H9 (cell line): Measurements from ENCODE around the gene CALML5. TPM values are rescaled to one million over a fixed set of nuclear protein-coding genes. Genes with fewer than 3 reads are reported as not detected.

Experiments
- DNase-seq: peaks from one replicate; pipeline ENCODE4 v3.0.0-alpha.2; 2017
- H2AFZ ChIP-seq: one replicate; pipeline ENCODE4 v1.6.1; 2013; ENCODE audit warnings: mild to moderate bottlenecking, low read length, control low read depth, moderate library complexity
- H2AK5ac ChIP-seq: 2 replicates; pipeline ENCODE4 v1.6.1; 2013; ENCODE audit warnings: low read length, control low read depth, mixed read lengths; ENCODE audit not compliant: insufficient read length
- H2BK120ac ChIP-seq: one replicate; pipeline ENCODE4 v1.6.1; 2013; ENCODE audit warnings: low read depth, mild to moderate bottlenecking, low read length, control low read depth, inconsistent platforms; ENCODE audit not compliant: poor library complexity, severe bottlenecking
- H2BK12ac ChIP-seq: 2 replicates; pipeline ENCODE4 v1.6.1; 2013; ENCODE audit warnings: low read length, control low read depth, mixed read lengths, low read depth; ENCODE audit not compliant: insufficient read length
- H2BK15ac ChIP-seq: 2 replicates; pipeline ENCODE4 v1.6.1; 2013; ENCODE audit warnings: low read depth, low read length, control low read depth
- H2BK20ac ChIP-seq: one replicate; pipeline ENCODE4 v1.6.1; 2013; ENCODE audit warnings: low read depth, mild to moderate bottlenecking, low read length, control low read depth, inconsistent platforms; ENCODE audit not compliant: poor library complexity, severe bottlenecking
- H2BK5ac ChIP-seq: 2 replicates; pipeline ENCODE4 v1.6.1; 2013; ENCODE audit warnings: low read length, control low read depth, mixed read lengths; ENCODE audit not compliant: insufficient read length
- H3K14ac ChIP-seq: 2 replicates; pipeline ENCODE4 v1.6.1; 2013; ENCODE audit warnings: low read length, control low read depth; ENCODE audit not compliant: insufficient read depth
- H3K18ac ChIP-seq: 2 replicates; pipeline ENCODE4 v1.6.1; 2013; ENCODE audit warnings: low read depth, mild to moderate bottlenecking, mixed read lengths, low read length, control low read depth; ENCODE audit not compliant: insufficient read length
- H3K23ac ChIP-seq: 2 replicates; pipeline ENCODE4 v1.6.1; 2013; ENCODE audit warnings: low read length, control low read depth, mixed read lengths, low read depth; ENCODE audit not compliant: insufficient read length
- H3K23me2 ChIP-seq: 2 replicates; pipeline ENCODE4 v1.6.1; 2013; ENCODE audit warnings: low read depth, mild to moderate bottlenecking, mixed read lengths, low read length, control low read depth; ENCODE audit not compliant: insufficient read length, poor library complexity, severe bottlenecking
- H3K27ac ChIP-seq: 2 replicates; pipeline ENCODE4 v1.5.1; 2013; ENCODE audit warnings: low read length, control low read depth, mixed read lengths, low read depth; ENCODE audit not compliant: insufficient read length
- H3K27me3 ChIP-seq: 2 replicates; pipeline ENCODE4 v1.6.1; 2013; ENCODE audit warnings: low read length, control low read depth, inconsistent platforms; ENCODE audit not compliant: insufficient read depth
- H3K4ac ChIP-seq: 2 replicates; pipeline ENCODE4 v1.6.1; 2013; ENCODE audit warnings: low read depth, mild to moderate bottlenecking, control low read depth, inconsistent platforms, low read length, moderate library complexity
- H3K4me1 ChIP-seq: 2 replicates; pipeline ENCODE4 v1.6.1; 2013; ENCODE audit warnings: low read length, control low read depth, inconsistent platforms; ENCODE audit not compliant: insufficient read depth
- H3K4me2 ChIP-seq: 2 replicates; pipeline ENCODE4 v1.6.1; 2013; ENCODE audit warnings: low read length, control low read depth, mixed read lengths; ENCODE audit not compliant: insufficient read length, insufficient read depth
- H3K56ac ChIP-seq: 2 replicates; pipeline ENCODE4 v1.6.1; 2013; ENCODE audit warnings: low read depth, mild to moderate bottlenecking, mixed read lengths, low read length, control low read depth; ENCODE audit not compliant: insufficient read length
- H3K79me1 ChIP-seq: 2 replicates; pipeline ENCODE4 v1.6.1; 2013; ENCODE audit warnings: low read depth, mild to moderate bottlenecking, moderate library complexity, low read length, control low read depth, inconsistent platforms; ENCODE audit not compliant: insufficient read depth, poor library complexity, severe bottlenecking
- H3K79me2 ChIP-seq: 2 replicates; pipeline ENCODE4 v1.6.1; 2013; ENCODE audit warnings: low read length, control low read depth, inconsistent platforms; ENCODE audit not compliant: insufficient read depth
- H3K9ac ChIP-seq: 2 replicates; pipeline ENCODE4 v1.6.1; 2013; ENCODE audit warnings: low read length, control low read depth, mixed read lengths; ENCODE audit not compliant: insufficient read length; ENCODE audit errors: extremely low read depth
- H3K9me3 ChIP-seq: one replicate; pipeline ENCODE4 v1.6.1; 2013; ENCODE audit warnings: low read depth, low read length, inconsistent platforms; ENCODE audit not compliant: control insufficient read depth
- H3T11ph ChIP-seq: one replicate; pipeline ENCODE4 v1.6.1; 2013; ENCODE audit warnings: mild to moderate bottlenecking, low read length, control low read depth, inconsistent platforms
- H4K20me1 ChIP-seq: one replicate; pipeline ENCODE4 v1.6.1; 2013; ENCODE audit not compliant: control insufficient read depth, insufficient read length, insufficient read depth
- H4K5ac ChIP-seq: 2 replicates; pipeline ENCODE4 v1.6.1; 2013; ENCODE audit warnings: low read depth, mild to moderate bottlenecking, mixed read lengths, low read length, control low read depth; ENCODE audit not compliant: insufficient read length
- H4K8ac ChIP-seq: replicated peaks from 2 replicates; pipeline ENCODE4 v1.6.1; 2013; ENCODE audit warnings: low read length, control low read depth, mixed read lengths, low read depth; ENCODE audit not compliant: insufficient read length
- H4K91ac ChIP-seq: 2 replicates; pipeline ENCODE4 v1.6.1; 2013; ENCODE audit warnings: low read depth, mild to moderate bottlenecking, moderate library complexity, mixed read lengths, low read length, control low read depth; ENCODE audit not compliant: insufficient read length
- H3K27ac Mint-ChIP-seq, 3 experiments: 2 replicates in 2 of 3; 3 replicates in 1 of 3; pipeline ENCODE4 v1.8.0; 2020 to 2021; ENCODE audit warnings: mixed read lengths in 3 of 3, mild to moderate bottlenecking in 1 of 3, moderate library complexity in 1 of 3
- H3K27me3 Mint-ChIP-seq: 2 replicates; pipeline ENCODE4 v1.8.0; 2021; ENCODE audit warnings: low read depth, mild to moderate bottlenecking, moderate library complexity, mixed read lengths
- H3K36me3 Mint-ChIP-seq, 3 experiments: 2 replicates in 2 of 3; 3 replicates in 1 of 3; pipeline ENCODE4 v1.8.0; 2020 to 2021; ENCODE audit warnings: low read depth in 3 of 3, mixed read lengths in 3 of 3; ENCODE audit not compliant: insufficient read depth in 1 of 3
- H3K4me1 Mint-ChIP-seq, 2 experiments: 2 replicates each; pipeline ENCODE4 v1.8.0; 2020; ENCODE audit warnings: mixed read lengths in 2 of 2
- H3K4me3 Mint-ChIP-seq, 2 experiments: 2 replicates in 1 of 2; 3 replicates in 1 of 2; pipeline ENCODE4 v1.8.0; 2020 to 2021; ENCODE audit warnings: mild to moderate bottlenecking in 2 of 2, mixed read lengths in 2 of 2, moderate library complexity in 1 of 2
- H3K9me3 Mint-ChIP-seq, 2 experiments: 2 replicates in 1 of 2; 3 replicates in 1 of 2; pipeline ENCODE4 v1.8.0; 2020; ENCODE audit warnings: mild to moderate bottlenecking in 2 of 2, mixed read lengths in 2 of 2, moderate library complexity in 1 of 2
- CTCF ChIP-seq: fragments of 200-600 bp; sonication (generic); conservative IDR thresholded peaks from 3 replicates; pipeline ENCODE4 v1.8.0; 2021; ENCODE audit warnings: antibody characterized with exemption, mild to moderate bottlenecking
- WGBS: extraction: QIAGEN DNeasy Blood & Tissue Kit; methylation state at CpG from one replicate; pipeline ENCODE4 v1.1.7; 2013; ENCODE audit warnings: missing lambda C conversion rate, low lambda C conversion rate, mixed read lengths; ENCODE audit not compliant: insufficient read length; ENCODE audit errors: extremely low coverage; 5-methylcytosine and 5-hydroxymethylcytosine counted together
- total RNA-seq: library from RNA; stranded (reverse); gene quantifications from 2 replicates; pipeline ENCODE4 v1.2.1, GENCODE V29; 2021

The CALML5 gene
- total RNA-seq, 1 experiment from 2014 or later: not detected

- no peak overlapping the region for H3K14ac ChIP-seq
- H3K4me2 ChIP-seq: no peak overlapping the region
- no peaks in the 10 kb centered on the region for H3K9me3 ChIP-seq
- H3K23me2 ChIP-seq: no peaks in the 10 kb centered on the region
- no peak overlapping the region for H3K27ac ChIP-seq
- Mint-ChIP-seq H3K27ac (peak overlapping the region in 1 of 3 experiments; percentile 63; a peak in 2 of 7 replicates), H3K27me3 (peaks cover 2% of the 10 kb centered on the region), H3K4me1 (peaks cover 22 to 41% of the 10 kb centered on the region in 2 experiments), H3K9me3 (peaks cover 6 to 36% of the 10 kb centered on the region in 2 experiments), H3K36me3 (peaks cover 29 to 78% (median 45%) of the 10 kb centered on the region in 3 experiments), H3K4me3 (no peak overlapping the region)
- H3K56ac ChIP-seq: no peak overlapping the region
- H2BK15ac ChIP-seq: no peak overlapping the region
- H3T11ph ChIP-seq: no peak overlapping the region
- H3K27me3 ChIP-seq: no peaks in the 10 kb centered on the region
- H3K9ac ChIP-seq: no peak overlapping the region
- no peak overlapping the region for H2BK120ac ChIP-seq
- no peak overlapping the region for H2BK20ac ChIP-seq
- H2AK5ac ChIP-seq: no peak overlapping the region
- no peak overlapping the region for H4K91ac ChIP-seq
- no peak overlapping the region for H3K23ac ChIP-seq
- peaks cover 2% of the 10 kb centered on the region; the same call in 1 of the 2 replicates for H3K4me1 ChIP-seq
- H2AFZ ChIP-seq: no peak overlapping the region
- DNase-seq: no peak
- H2BK5ac ChIP-seq: no peak overlapping the region
- no peak overlapping the region for H3K18ac ChIP-seq
- H3K79me1 ChIP-seq: no peaks in the 10 kb centered on the region
- no peaks in the 10 kb centered on the region for H4K20me1 ChIP-seq
- no peaks in the 10 kb centered on the region for H3K79me2 ChIP-seq
- no peak overlapping the region for H4K5ac ChIP-seq
- no CpG with 5 or more reads among the region's 17 CpGs for WGBS
- no peak overlapping the region for H4K8ac ChIP-seq
- TF ChIP-seq CTCF: no peak
- no peak overlapping the region for H2BK12ac ChIP-seq
- no peak overlapping the region for H3K4ac ChIP-seq
Measured at GRCh38 chr10:5461914-5462840, 37.2 kb downstream of the CALML5 start.
